K562 (cell line): ENCODE results near the gene CASTOR1. TPM values are rescaled to one million over a fixed set of nuclear protein-coding genes. Genes with fewer than 3 reads are reported as not detected.

Source experiments
- ATAC-seq: fragments of 200-7000 bp; cut with Tn5 transposase; 3 replicates; pipeline ENCODE4 v1.9.1; 2020; ENCODE audit warnings: moderate library complexity
- BruUV-seq: library from RNA; stranded (reverse); fragments of 400-500 nt; replicated peaks from 2 replicates; lab custom pipeline; 2021; lab: Mats Ljungman, UMichigan
- CTCF ChIA-PET: fragments of 300-600 bp; formaldehyde crosslinking; extraction: SDS; loops from one replicate; lab custom pipeline; 2021; ENCODE audit warnings: low intra/inter-chr PET ratio; lab: Yijun Ruan, JAX
- POLR2A ChIA-PET: fragments of 300-600, 350-650 bp; sonication (Branson Sonifier 250); formaldehyde crosslinking; extraction: SDS; loops from one replicate; lab custom pipeline; 2021; ENCODE audit warnings: antibody characterized with exemption, inconsistent platforms; lab: Yijun Ruan, JAX
- DNase-seq, 4 experiments: peaks; one replicate each; pipeline versions ENCODE4 v3.0.0 to v3.0.0-alpha.2; 2011 to 2018; ENCODE audit warnings: low spot score in 3 of 4, mixed read lengths in 3 of 4; ENCODE audit errors: extremely low read depth in 1 of 4
- FAIRE-seq: peaks from 2 replicates; lab custom pipeline; 2011; peaks lifted over from hg19 to GRCh38; lab: Jason Lieb, UNC
- H2AFZ ChIP-seq: 2 replicates; pipeline ENCODE4 v1.6.0; 2011; ENCODE audit warnings: low read depth, low read length, control low read depth, inconsistent platforms
- H3K27ac ChIP-seq: fragments of 200-600 bp; 3 replicates; pipeline ENCODE4 v1.8.0; 2011; ENCODE audit warnings: low read depth, mild to moderate bottlenecking, control low read depth, inconsistent platforms, low read length, moderate library complexity, mixed read lengths; ENCODE audit errors: extremely low read depth
- H3K27me3 ChIP-seq, 2 experiments: fragments of 300-600 bp in 1 of 2; 2 replicates in 1 of 2; 3 replicates in 1 of 2; pipeline versions ENCODE4 v1.6.0 to v1.8.0; 2011; ENCODE audit warnings: inconsistent platforms in 2 of 2, low read length in 2 of 2, mild to moderate bottlenecking in 1 of 2, mixed read lengths in 1 of 2, moderate library complexity in 1 of 2; ENCODE audit not compliant: control insufficient read depth in 2 of 2, insufficient read depth in 2 of 2
- H3K36me3 ChIP-seq: fragments of 300-600 bp; 3 replicates; pipeline ENCODE4 v1.8.0; 2011; ENCODE audit warnings: mild to moderate bottlenecking, low read length, inconsistent platforms; ENCODE audit not compliant: control insufficient read depth, insufficient read depth
- H3K4me1 ChIP-seq, 2 experiments: fragments of 200-600 bp in 1 of 2; replicated peaks in 1 of 2; 2 replicates in 1 of 2; 3 replicates in 1 of 2; pipeline versions ENCODE4 v1.5.1 to v1.8.0; 2011; ENCODE audit warnings: inconsistent platforms in 2 of 2, low read length in 2 of 2, mild to moderate bottlenecking in 1 of 2, mixed read lengths in 1 of 2, moderate library complexity in 1 of 2; ENCODE audit not compliant: control insufficient read depth in 2 of 2, insufficient read depth in 2 of 2
- H3K4me2 ChIP-seq: 2 replicates; pipeline ENCODE4 v1.6.1; 2011; ENCODE audit warnings: low read length, control low read depth, inconsistent platforms, mixed read lengths; ENCODE audit not compliant: insufficient read depth
- H3K4me3 ChIP-seq: fragments of 200-600 bp; sonication (generic), shearing (Covaris generic); 2 replicates; pipeline ENCODE4 v1.5.1; 2016; ENCODE audit warnings: control low read depth, inconsistent platforms
- H3K79me2 ChIP-seq: fragments of 200-600 bp; 3 replicates; pipeline ENCODE4 v1.8.0; 2011; ENCODE audit warnings: low read length, inconsistent platforms; ENCODE audit not compliant: control insufficient read depth, insufficient read depth
- H3K9ac ChIP-seq, 2 experiments: 2 replicates each; pipeline versions ENCODE4 v1.6.0 to v1.6.1; 2011; ENCODE audit warnings: low read depth in 2 of 2, low read length in 2 of 2, control low read depth in 1 of 2, inconsistent platforms in 1 of 2, mild to moderate bottlenecking in 1 of 2, mixed read lengths in 1 of 2; ENCODE audit not compliant: insufficient read depth in 1 of 2
- H3K9me1 ChIP-seq: one replicate; pipeline ENCODE4 v1.6.0; 2011; ENCODE audit warnings: inconsistent platforms, mild to moderate bottlenecking, low read length, moderate library complexity; ENCODE audit not compliant: control insufficient read depth, insufficient read depth
- H3K9me3 ChIP-seq: replicated peaks from 2 replicates; pipeline ENCODE4 v1.5.1; 2011; ENCODE audit warnings: low read depth, low read length, inconsistent platforms; ENCODE audit not compliant: control insufficient read depth, insufficient read depth
- H4K20me1 ChIP-seq: replicated peaks from 2 replicates; pipeline ENCODE4 v1.6.1; 2011; ENCODE audit warnings: low read length, inconsistent platforms, mixed read lengths; ENCODE audit not compliant: control insufficient read depth, insufficient read depth
- BRF2 ChIP-seq: IDR thresholded peaks from 3 replicates; pipeline ENCODE4 v1.6.1; 2011; ENCODE audit warnings: borderline replicate concordance, mild to moderate bottlenecking; ENCODE audit not compliant: insufficient read length, insufficient read depth
- CEBPB ChIP-seq: fragments of 450-650 bp; IDR thresholded peaks from 2 replicates; pipeline ENCODE4 v1.6.1; 2016; ENCODE audit warnings: missing genetic modification characterization, missing compliant biosample characterization
- E2F4 ChIP-seq: sonication (generic); formaldehyde crosslinking; IDR thresholded peaks from 2 replicates; pipeline ENCODE4 v1.8.0; 2022; ENCODE audit warnings: mild to moderate bottlenecking, low read depth, missing genetic modification reagents
- GMEB1 ChIP-seq: fragments of 250-450 bp; sonication (Bioruptor Pico); IDR thresholded peaks from 2 replicates; pipeline ENCODE4 v1.4.0; 2020; ENCODE audit warnings: mild to moderate bottlenecking
- HMG20B ChIP-seq: fragments of 250-450 bp; sonication (Bioruptor Pico); IDR thresholded peaks from 2 replicates; pipeline ENCODE4 v1.5.0; 2021; ENCODE audit warnings: mild to moderate bottlenecking
- MAFF ChIP-seq: IDR thresholded peaks from 2 replicates; pipeline ENCODE4 v1.6.1; 2012; ENCODE audit warnings: low read length, improper control_type of control experiment
- NCOA4 ChIP-seq: fragments of 450-650 bp; IDR thresholded peaks from 2 replicates; pipeline ENCODE4 v1.6.1; 2018; ENCODE audit warnings: mild to moderate bottlenecking; ENCODE audit not compliant: partially characterized antibody
- NFYB ChIP-seq: IDR thresholded peaks from 2 replicates; pipeline ENCODE4 v1.6.1; 2011; ENCODE audit warnings: mild to moderate bottlenecking, moderate library complexity; ENCODE audit not compliant: insufficient read length; ENCODE audit errors: extremely low read depth
- OTX1 ChIP-seq: fragments of 450-650 bp; formaldehyde crosslinking; IDR thresholded peaks from 2 replicates; pipeline ENCODE4 v1.4.0; 2022; ENCODE audit warnings: mild to moderate bottlenecking
- RAD21 ChIP-seq, 2 experiments: fragments of 250-450 bp in 1 of 2; fragments of 450-650 bp in 1 of 2; sonication (Bioruptor Pico) in 1 of 2; formaldehyde crosslinking in 1 of 2; IDR thresholded peaks in 1 of 2; conservative IDR thresholded peaks in 1 of 2; 2 replicates each; pipeline versions ENCODE4 v1.4.0 to v1.8.0; 2020 to 2022; ENCODE audit warnings: mild to moderate bottlenecking in 2 of 2, moderate library complexity in 1 of 2
- RFX1 ChIP-seq: fragments of 450-650 bp; IDR thresholded peaks from 2 replicates; pipeline ENCODE4 v1.6.1; 2016; ENCODE audit warnings: mild to moderate bottlenecking, moderate library complexity
- ZBTB26 ChIP-seq: fragments of 450-650 bp; formaldehyde crosslinking; IDR thresholded peaks from 2 replicates; pipeline ENCODE4 v1.4.0; 2022; ENCODE audit warnings: missing genetic modification characterization
- ZNF3 ChIP-seq: fragments of 250-450 bp; sonication (Bioruptor Pico); IDR thresholded peaks from 2 replicates; pipeline ENCODE4 v1.5.0; 2021; ENCODE audit warnings: mild to moderate bottlenecking, moderate library complexity
- ZNF518B ChIP-seq: fragments of 250-450 bp; sonication (Bioruptor Pico); IDR thresholded peaks from 2 replicates; pipeline ENCODE4 v1.5.0; 2021; ENCODE audit warnings: mild to moderate bottlenecking, moderate library complexity
- WGBS: fragments of 100-300 bp; shearing (Covaris generic); methylation state at CpG from one replicate; pipeline ENCODE4 v1.1.6; 2016; ENCODE audit warnings: low coverage, mixed read lengths; ENCODE audit not compliant: insufficient coverage; ENCODE audit errors: missing lambda C conversion rate; 5-methylcytosine and 5-hydroxymethylcytosine counted together
- in situ Hi-C: fragments of 300-500 bp; cut with MboI; formaldehyde crosslinking; loops from 4 replicates; pipeline ENCODE4 v1.15.0; 2018; ENCODE audit warnings: inconsistent platforms, mixed read lengths
- intact Hi-C: fragments of 100-400 bp; cut with micrococcal nuclease; formaldehyde crosslinking; loops from 2 replicates; pipeline ENCODE4 v1.14.2; 2022
- polyA plus RNA-seq, 8 experiments: library from polyadenylated mRNA; depleted of rRNA in 4 of 8; stranded (reverse) in 5 of 8; unstranded in 3 of 8; fragments of >200 nt; fragmentation: Nextera tagmentation in 2 of 8; fragmentation: Illumina TruSeq in 1 of 8; extraction: Ambion mirVana in 2 of 8; extraction: Trizol in 1 of 8; gene quantifications; 2 replicates each; pipeline versions ENCODE4 v1.2.1 to v1.2.3, GENCODE V29; 2011 to 2014; ENCODE audit warnings: inconsistent platforms in 1 of 8, missing spikeins in 1 of 8
- total RNA-seq, 7 experiments: library from RNA; depleted of rRNA in 6 of 7; stranded (reverse); fragments of >200 nt in 6 of 7; fragmentation: Illumina TruSeq in 2 of 7; extraction: Trizol in 2 of 7; gene quantifications; 2 replicates each; pipeline versions ENCODE4 v1.2.1 to v1.2.3, GENCODE V29; 2011 to 2021; ENCODE audit warnings: low replicate concordance in 1 of 7

The CASTOR1 gene
- total and polyA plus RNA-seq, 9 of the 15 experiments (the other 6 are each of a cell fraction or from before 2014, with no cell fraction given): 0.35 to 2.6 (median 1.1) TPM

- in situ Hi-C loops (no loop called here), intact Hi-C loops (no loop called here)
- Histone ChIP-seq H3K4me3 (no peak overlapping the region), H3K27ac (no peak overlapping the region), H2AFZ (no peak overlapping the region), H3K9ac (no peak overlapping the region), H3K4me1 (0 out of 5 replicates have a peak, but pooled peaks cover 0 to 2% of the 10 kb centered on the region in 2 experiments), H4K20me1 (no peaks in the 10 kb centered on the region), H3K9me1 (no peaks in the 10 kb centered on the region), H3K36me3 (peaks cover 18% of the 10 kb centered on the region; the same call in 1 of the 3 replicates), H3K9me3 (no peaks in the 10 kb centered on the region), H3K4me2 (no peak overlapping the region), H3K27me3 (no peaks in the 10 kb centered on the region), H3K79me2 (no peaks in the 10 kb centered on the region)
- DNase-seq (no peak), ATAC-seq (no peak), FAIRE-seq (no peak)
- ChIA-PET POLR2A (no interaction called here), CTCF (no interaction called here)
- WGBS: no CpG with 5 or more reads among the region's 3 CpGs
- BruUV-seq: no TSS peak
- TF ChIP-seq NFYB (no peak), ZNF3 (CRISPR knock-in tag) (no peak), ZBTB26 (CRISPR knock-in tag) (no peak), NCOA4 (no peak), GMEB1 (CRISPR knock-in tag) (no peak), MAFF (no peak), RFX1 (no peak), ZNF518B (CRISPR knock-in tag) (no peak), RAD21 (CRISPR knock-in tag; conservative IDR thresholded peaks at IDR 0.05 in 1 of 2, IDR thresholded peaks at IDR 0.05 in 1 of 2) (no peak), HMG20B (no peak), E2F4 (no peak), OTX1 (CRISPR knock-in tag) (no peak), CEBPB (tag) (no peak), BRF2 (no peak)
Measured at GRCh38 chr22:30296833-30297232, 7.5 kb upstream of the CASTOR1 start.
